Peyer's patch (tissue), 4 donors: ENCODE results near the gene CTBP2.

Source experiments
- CTCF ChIP-seq, 6 experiments: fragments of 450-650 bp in 4 of 6; fragments of 200-600 bp in 2 of 6; sonication (generic) in 1 of 6; IDR thresholded peaks; one replicate each; pipeline ENCODE4 v1.5.1; 2017 to 2019; ENCODE audit warnings: antibody characterized with exemption in 6 of 6, mild to moderate bottlenecking in 3 of 6, moderate library complexity in 1 of 6
- POLR2A ChIP-seq, 2 donors: fragments of 450-650 bp; IDR thresholded peaks; one replicate each; pipeline ENCODE4 v1.5.1; 2017; ENCODE audit warnings: antibody characterized with exemption in 2 of 2, mild to moderate bottlenecking in 2 of 2, moderate library complexity in 2 of 2

- TF ChIP-seq CTCF (IDR thresholded peaks at IDR 0.05) (no peak), POLR2A (IDR thresholded peaks at IDR 0.05) (no peak)
These were observed 65.6 kb downstream of the CTBP2 start for GRCh38 chr10:125094806-125095205.
